GM23338 (cell line): ENCODE data around the gene TMEM225B.

Experiments used
- JUNB ChIP-seq: IDR thresholded peaks from one replicate; pipeline ENCODE4 v1.6.1; 2016; ENCODE audit warnings: antibody characterized with exemption; ENCODE audit not compliant: unreplicated experiment
- POLR2AphosphoS5 ChIP-seq: IDR thresholded peaks from 2 replicates; pipeline ENCODE4 v1.6.1; 2016; ENCODE audit warnings: antibody characterized with exemption, low read depth
- ZNF114 ChIP-seq: fragments of 250-450 bp; sonication (Bioruptor Pico); IDR thresholded peaks from 2 replicates; pipeline ENCODE4 v1.5.0; 2020; ENCODE audit warnings: mild to moderate bottlenecking, moderate library complexity
- TF ChIP-seq, protein P1 (sequence below), 2 experiments: fragments of 200-600 bp in 1 of 2; sonication (generic) in 1 of 2; conservative IDR thresholded peaks; 2 replicates each; pipeline versions ENCODE4 v1.5.1 to v1.6.1; 2016 to 2017; ENCODE audit warnings: antibody characterized with exemption in 2 of 2, low read depth in 2 of 2, mild to moderate bottlenecking in 2 of 2, moderate library complexity in 1 of 2

DNA sequence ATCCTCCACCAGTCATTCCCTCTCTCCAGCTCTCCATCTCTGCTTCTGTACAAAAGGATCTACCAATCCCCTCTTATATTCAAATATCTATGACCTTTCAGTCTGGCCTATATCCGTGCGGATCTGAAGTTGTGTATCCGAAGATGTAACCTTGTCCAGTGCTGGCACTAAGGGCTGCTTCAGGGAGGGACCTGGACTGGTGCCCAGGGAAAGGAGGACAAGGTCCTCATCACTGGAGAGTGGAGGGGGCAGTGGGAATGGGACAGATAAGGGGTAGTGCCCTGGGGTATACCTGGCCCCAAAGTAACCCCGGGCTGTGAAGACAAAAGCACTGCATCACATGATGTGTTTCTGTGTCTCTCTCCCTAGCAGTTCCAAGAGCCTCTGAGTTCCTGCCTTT lies 1.8 kb downstream of the TMEM225B start:
- TF ChIP-seq, protein P1, sequence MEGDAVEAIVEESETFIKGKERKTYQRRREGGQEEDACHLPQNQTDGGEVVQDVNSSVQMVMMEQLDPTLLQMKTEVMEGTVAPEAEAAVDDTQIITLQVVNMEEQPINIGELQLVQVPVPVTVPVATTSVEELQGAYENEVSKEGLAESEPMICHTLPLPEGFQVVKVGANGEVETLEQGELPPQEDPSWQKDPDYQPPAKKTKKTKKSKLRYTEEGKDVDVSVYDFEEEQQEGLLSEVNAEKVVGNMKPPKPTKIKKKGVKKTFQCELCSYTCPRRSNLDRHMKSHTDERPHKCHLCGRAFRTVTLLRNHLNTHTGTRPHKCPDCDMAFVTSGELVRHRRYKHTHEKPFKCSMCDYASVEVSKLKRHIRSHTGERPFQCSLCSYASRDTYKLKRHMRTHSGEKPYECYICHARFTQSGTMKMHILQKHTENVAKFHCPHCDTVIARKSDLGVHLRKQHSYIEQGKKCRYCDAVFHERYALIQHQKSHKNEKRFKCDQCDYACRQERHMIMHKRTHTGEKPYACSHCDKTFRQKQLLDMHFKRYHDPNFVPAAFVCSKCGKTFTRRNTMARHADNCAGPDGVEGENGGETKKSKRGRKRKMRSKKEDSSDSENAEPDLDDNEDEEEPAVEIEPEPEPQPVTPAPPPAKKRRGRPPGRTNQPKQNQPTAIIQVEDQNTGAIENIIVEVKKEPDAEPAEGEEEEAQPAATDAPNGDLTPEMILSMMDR (conservative IDR thresholded peaks at IDR 0.05; ENCODE audit: low read depth in 2 of 2): no peak
- no peak for TF ChIP-seq POLR2AphosphoS5
- no peak for TF ChIP-seq JUNB
- no peak for TF ChIP-seq ZNF114
